Omental fat pad (tissue), 4 donors: ENCODE measurements around the gene DOCK3. TPM values are rescaled to one million over a fixed set of nuclear protein-coding genes. Genes with fewer than 3 reads are reported as not detected.

Experiments used
- ATAC-seq: fragments of 150-250 bp; one replicate; pipeline ENCODE4 v1.9.1; 2016; ENCODE audit warnings: mild to moderate bottlenecking, moderate library complexity; ENCODE audit not compliant: low FRiP score
- DNase-seq: peaks from one replicate; pipeline ENCODE4 v3.0.0-alpha.2; 2019; ENCODE audit warnings: low spot score
- small RNA-seq: library from RNA; depleted of rRNA; stranded (forward); fragments of <200 nt; gene quantifications from one replicate; pipeline ENCODE3, GENCODE V24; 2016
- total RNA-seq, 4 donors: library from RNA; depleted of rRNA; stranded (reverse); fragments of >200 nt; gene quantifications; one replicate each; pipeline ENCODE4 v1.1.0, GENCODE V29; 2016
- TF ChIP-seq, protein P1 (sequence below), 3 donors: fragments of 450-650 bp; IDR thresholded peaks; one replicate each; pipeline ENCODE4 v1.5.1; 2016 to 2017; ENCODE audit warnings: antibody characterized with exemption in 3 of 3, mild to moderate bottlenecking in 3 of 3, moderate library complexity in 2 of 3

DOCK3 gene
- total RNA-seq, 4 donors from 2014 or later = 0.16 to 2.5 (median 1.4) TPM

DNA sequence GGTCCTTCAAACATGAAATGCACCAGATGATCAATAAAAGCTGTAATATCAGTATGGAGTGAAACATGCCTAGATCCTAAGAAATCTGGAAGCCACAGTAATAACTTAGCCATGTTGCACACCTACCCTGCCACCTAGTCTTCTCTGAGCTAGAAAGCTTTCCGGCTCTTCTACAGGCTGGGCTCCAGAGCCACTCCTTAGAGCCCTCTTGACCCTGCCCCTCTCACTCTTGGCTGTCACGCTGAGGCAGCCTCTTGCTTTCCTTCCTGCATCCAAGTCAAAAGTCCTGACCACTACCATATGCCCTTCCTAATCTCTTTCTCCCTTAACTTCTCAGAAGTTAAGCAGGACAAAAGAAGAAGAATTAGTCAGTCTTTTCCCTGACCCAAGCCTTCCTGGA, 734.1 kb downstream of the DOCK3 start:
- ATAC-seq (no peak), DNase-seq (no peak)
- TF ChIP-seq, protein P1, sequence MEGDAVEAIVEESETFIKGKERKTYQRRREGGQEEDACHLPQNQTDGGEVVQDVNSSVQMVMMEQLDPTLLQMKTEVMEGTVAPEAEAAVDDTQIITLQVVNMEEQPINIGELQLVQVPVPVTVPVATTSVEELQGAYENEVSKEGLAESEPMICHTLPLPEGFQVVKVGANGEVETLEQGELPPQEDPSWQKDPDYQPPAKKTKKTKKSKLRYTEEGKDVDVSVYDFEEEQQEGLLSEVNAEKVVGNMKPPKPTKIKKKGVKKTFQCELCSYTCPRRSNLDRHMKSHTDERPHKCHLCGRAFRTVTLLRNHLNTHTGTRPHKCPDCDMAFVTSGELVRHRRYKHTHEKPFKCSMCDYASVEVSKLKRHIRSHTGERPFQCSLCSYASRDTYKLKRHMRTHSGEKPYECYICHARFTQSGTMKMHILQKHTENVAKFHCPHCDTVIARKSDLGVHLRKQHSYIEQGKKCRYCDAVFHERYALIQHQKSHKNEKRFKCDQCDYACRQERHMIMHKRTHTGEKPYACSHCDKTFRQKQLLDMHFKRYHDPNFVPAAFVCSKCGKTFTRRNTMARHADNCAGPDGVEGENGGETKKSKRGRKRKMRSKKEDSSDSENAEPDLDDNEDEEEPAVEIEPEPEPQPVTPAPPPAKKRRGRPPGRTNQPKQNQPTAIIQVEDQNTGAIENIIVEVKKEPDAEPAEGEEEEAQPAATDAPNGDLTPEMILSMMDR (IDR thresholded peaks at IDR 0.05) = no peak

DNA sequence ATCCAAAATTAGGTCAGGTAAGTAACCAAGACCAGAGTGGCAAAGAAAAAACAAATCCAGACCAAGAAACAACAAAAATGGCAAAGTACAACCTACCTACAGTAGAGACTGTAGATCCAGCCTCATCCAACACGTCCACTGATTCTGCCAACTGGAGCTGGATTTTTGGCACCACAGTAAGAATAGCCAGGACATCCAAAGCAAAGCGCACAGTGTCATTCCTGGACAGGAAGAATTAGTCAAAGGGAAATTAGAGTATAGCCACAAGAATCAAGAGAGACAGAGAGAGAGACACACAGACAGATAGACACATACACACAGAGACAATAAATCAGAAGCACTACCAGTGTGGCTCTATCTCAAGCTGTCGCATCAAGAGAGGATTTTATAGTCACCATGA, 747.5 kb downstream of the DOCK3 start:
- TF ChIP-seq, protein P1 (IDR thresholded peaks at IDR 0.05) = no peak
- DNase-seq (no peak), ATAC-seq (no peak)

DNA sequence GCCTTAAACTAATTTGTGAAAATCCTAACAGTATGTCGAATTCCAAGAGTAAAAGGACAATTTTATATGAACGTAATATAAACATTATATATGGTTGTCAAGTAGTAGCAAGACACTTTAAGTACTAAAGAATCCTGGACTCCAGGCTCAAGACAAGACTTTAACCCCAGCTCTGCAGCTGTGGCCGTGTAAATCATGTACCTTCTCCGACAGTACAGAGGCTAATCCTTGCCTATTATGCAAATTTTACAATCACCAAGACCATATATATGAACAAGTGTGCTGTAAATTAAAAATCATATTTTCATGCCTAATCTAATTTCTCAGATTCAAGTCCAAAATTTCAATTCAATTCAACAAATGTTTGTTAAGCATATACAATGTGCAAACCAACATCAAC, 752.2 kb downstream of the DOCK3 start:
- DNase-seq (no peak), ATAC-seq (no peak)
- TF ChIP-seq, protein P1 (IDR thresholded peaks at IDR 0.05) = no peak

DNA sequence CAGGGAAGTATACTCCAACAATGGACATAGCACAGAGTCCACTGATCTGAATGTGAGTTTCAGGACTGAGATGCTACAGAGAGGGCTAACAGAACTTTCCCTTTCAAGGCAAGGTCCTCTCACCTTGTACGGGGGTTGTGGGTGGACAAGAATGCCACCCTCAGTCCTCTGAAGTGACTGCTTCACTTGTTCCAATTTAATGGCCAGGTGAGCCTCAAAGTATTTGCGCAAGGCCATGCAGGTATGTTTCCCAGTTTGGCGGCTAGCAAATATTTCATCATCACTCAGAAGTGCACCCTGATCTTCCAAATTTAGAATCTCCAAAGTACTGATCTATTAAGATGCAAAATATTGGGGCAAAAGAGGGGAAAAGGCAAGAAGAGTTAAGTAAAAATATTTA, 754.4 kb downstream of the DOCK3 start:
- TF ChIP-seq, protein P1 (IDR thresholded peaks at IDR 0.05) = no peak
- ATAC-seq (no peak), DNase-seq (no peak)

Small RNAs within 50 kb of the gene (small RNA-seq; reads per million reads assigned to genes)
- gene MIR4787 = not detected
- gene PPIAP69 = not detected

Other genes with a start within 250 kb of the DOCK3 start
- 1 to 10 TPM in 1 of 4 donors, under 1 TPM in 3; 0.19 to 3.6 (median 0.94) TPM for gene CACNA2D2, start 171.3 kb upstream of the DOCK3 start, total RNA-seq
- 10 to 100 TPM in 1 of 4 donors, 1 to 10 TPM in 3; 4.4 to 11.1 (median 9.2) TPM for gene C3orf18, start 107.2 kb upstream of the DOCK3 start, total RNA-seq
- 1 to 10 TPM; 4.8 to 8.3 (median 6.7) TPM for gene HEMK1, start 105.4 kb upstream of the DOCK3 start, total RNA-seq
- 10 to 100 TPM; 10.4 to 27.9 (median 17.9) TPM for gene CISH, start 63.2 kb upstream of the DOCK3 start, total RNA-seq
- 10 to 100 TPM; 25.4 to 54.6 (median 41.0) TPM for gene MAPKAPK3, start 57.8 kb upstream of the DOCK3 start, total RNA-seq